Large intestine (tissue), 12 donors: ENCODE results near the gene SLC35D3. TPM values are rescaled to one million over a fixed set of nuclear protein-coding genes. Genes with fewer than 3 reads are reported as not detected.
A peak's percentile ranks its signal among the peaks of the same experiment; 100 is the strongest.
"Not testable (repeated sequence)": the region's sequence is repeated elsewhere in the genome, so short reads cannot be mapped to it uniquely, and the experiment has no call there.

Experiments used
- DNase-seq, 2 donors: peaks; one replicate each; pipeline versions ENCODE4 v3.0.0 to v3.0.0-alpha.2; 2013
- H3K27ac ChIP-seq: one replicate; pipeline ENCODE4 v1.5.1; 2013; ENCODE audit warnings: low read length
- H3K27me3 ChIP-seq: 2 replicates; pipeline ENCODE4 v1.6.1; 2013; ENCODE audit warnings: low read length; ENCODE audit not compliant: control insufficient read depth, insufficient read depth
- H3K36me3 ChIP-seq: 2 replicates; pipeline ENCODE4 v1.6.1; 2013; ENCODE audit warnings: low read length; ENCODE audit not compliant: control insufficient read depth, insufficient read depth
- H3K4me1 ChIP-seq: one replicate; pipeline ENCODE4 v1.6.1; 2013; ENCODE audit warnings: low read length; ENCODE audit not compliant: control insufficient read depth, insufficient read depth
- H3K4me3 ChIP-seq: one replicate; pipeline ENCODE4 v1.5.1; 2013; ENCODE audit warnings: low read length
- H3K9me3 ChIP-seq: one replicate; pipeline ENCODE4 v1.6.1; 2013; ENCODE audit warnings: mild to moderate bottlenecking, low read depth, low read length, moderate library complexity; ENCODE audit not compliant: control insufficient read depth
- WGBS: methylation state at CpG from one replicate; pipeline ENCODE4 v1.1.5; 2013; ENCODE audit warnings: low lambda C conversion rate; ENCODE audit not compliant: insufficient coverage; 5-methylcytosine and 5-hydroxymethylcytosine counted together
- long read RNA-seq, 11 donors: transcript quantifications; one replicate each; lab custom pipeline, GENCODE V29; 2026
- polyA plus RNA-seq: library from polyadenylated mRNA; unstranded; fragments of 120-200 nt; gene quantifications from one replicate; pipeline ENCODE4 v1.2.1, GENCODE V29; 2013

The SLC35D3 gene
- 0.49 TPM for polyA plus RNA-seq
- long read RNA-seq, donor 1 = 0 reads
- long read RNA-seq, donor 2 = 0 reads
- long read RNA-seq, donor 3 = 0 reads
- long read RNA-seq, donor 4 = 0 reads
- long read RNA-seq, donor 5 = 0 reads
- long read RNA-seq, donor 6 = 0 reads
- long read RNA-seq, donor 7 = 0 reads
- long read RNA-seq, donor 8, partial matches to known transcripts = 0 of 1 reads
- long read RNA-seq, donor 8, other reads (novel, unspliced or antisense) = 0 of 1 reads
- long read RNA-seq, donor 9 = 0 reads
- long read RNA-seq, donor 10 = 0 reads
- long read RNA-seq, donor 11 = 0 reads

DNA sequence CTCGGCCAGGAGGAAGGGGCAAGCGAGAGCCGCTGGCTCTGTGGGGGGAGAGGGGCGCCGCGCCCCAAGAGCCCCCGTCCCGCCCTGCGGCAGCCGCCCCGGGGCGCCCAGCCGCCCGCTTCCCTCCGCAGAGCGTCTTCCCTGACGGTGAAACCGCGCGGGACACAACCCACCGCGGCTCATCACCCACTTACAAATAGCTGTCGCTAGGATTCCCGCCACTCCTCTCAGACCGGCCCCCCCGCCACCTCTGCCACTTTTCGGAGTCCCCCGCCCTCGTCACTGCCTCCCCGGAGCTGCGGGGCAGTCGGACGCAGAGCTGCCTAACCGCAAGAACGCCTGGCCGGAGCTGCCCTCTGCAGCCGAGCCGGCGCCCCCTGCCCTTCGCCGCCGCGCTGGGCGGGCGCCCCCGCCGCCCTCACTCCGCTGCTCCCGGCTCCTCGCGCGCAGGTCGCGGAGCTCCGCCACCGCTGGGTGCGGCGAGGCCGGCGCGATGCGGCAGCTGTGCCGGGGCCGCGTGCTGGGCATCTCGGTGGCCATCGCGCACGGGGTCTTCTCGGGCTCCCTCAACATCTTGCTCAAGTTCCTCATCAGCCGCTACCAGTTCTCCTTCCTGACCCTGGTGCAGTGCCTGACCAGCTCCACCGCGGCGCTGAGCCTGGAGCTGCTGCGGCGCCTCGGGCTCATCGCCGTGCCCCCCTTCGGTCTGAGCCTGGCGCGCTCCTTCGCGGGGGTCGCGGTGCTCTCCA is at the start of gene SLC35D3:
SLC35D3 (plus strand) TSS at position 366 of the 749 bp plus-strand sequence; CDS start at position 494, 128 bp downstream.
- peak in 1 of 2 donors; percentile 45 for DNase-seq
- H3K9me3 ChIP-seq = peaks cover 5% of the 10 kb centered on the region
- H3K27ac ChIP-seq = no peak within 1 kb of the TSS
- no CpG with 5 or more reads among the region's 86 CpGs for WGBS
- peak within 1 kb of the TSS; percentile 48 for H3K4me3 ChIP-seq
- peaks cover 64% of the 10 kb centered on the region for H3K27me3 ChIP-seq
- H3K4me1 ChIP-seq = peaks cover 21% of the 10 kb centered on the region
- no peaks in the 10 kb centered on the region for H3K36me3 ChIP-seq

DNA sequence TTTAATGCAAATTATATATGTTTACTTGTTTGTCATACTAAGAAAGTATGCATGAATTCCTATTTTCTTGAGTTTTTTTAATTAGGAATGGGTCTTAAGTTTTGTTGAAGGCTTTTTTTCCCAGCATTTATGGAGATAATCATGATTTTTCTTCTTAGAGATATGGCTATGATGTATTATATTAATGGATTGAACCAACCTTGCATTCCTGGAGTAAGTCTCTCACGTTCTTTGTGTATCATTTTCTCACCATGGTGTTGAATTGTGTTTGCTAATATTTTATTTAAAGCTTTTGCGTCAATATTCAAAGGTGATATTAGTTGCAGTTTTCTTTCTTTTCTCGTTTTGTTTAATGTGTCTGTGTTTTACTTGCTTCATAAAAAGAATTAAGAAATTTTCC is 48.4 kb upstream of the SLC35D3 start:
- Histone ChIP-seq H3K4me3 (no peak overlapping the region), H3K27ac (no peak overlapping the region), H3K36me3 (peaks cover 3% of the 10 kb centered on the region), H3K9me3 (peaks cover 9% of the 10 kb centered on the region), H3K27me3 (no peaks in the 10 kb centered on the region), H3K4me1 (no peaks in the 10 kb centered on the region)
- peak in 1 of 2 donors; percentile 17 for DNase-seq
- WGBS = 100% methylated on average over 3 of the region's 3 CpGs

DNA sequence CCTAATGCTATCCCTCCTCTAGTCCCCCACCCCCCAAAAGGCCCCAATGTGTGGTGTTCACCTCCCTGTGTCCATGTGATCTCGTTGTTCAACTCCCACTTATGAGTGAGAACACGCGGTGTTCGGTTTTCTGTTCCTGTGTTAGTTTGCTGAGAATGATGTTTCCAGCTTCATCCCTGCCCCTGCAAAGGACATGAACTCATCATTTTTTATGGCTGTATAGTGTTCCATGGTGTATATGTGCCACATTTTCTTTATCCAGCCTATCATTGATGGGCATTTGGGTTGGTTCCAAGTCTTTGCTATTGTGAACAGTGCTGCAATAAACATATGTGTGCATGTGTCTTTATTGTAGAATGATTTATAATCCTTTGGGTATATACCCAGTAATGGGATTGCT is 45.6 kb upstream of the SLC35D3 start:
- H3K4me1 ChIP-seq, H3K4me3 ChIP-seq, H3K27ac ChIP-seq, H3K9me3 ChIP-seq, H3K27me3 ChIP-seq, DNase-seq, H3K36me3 ChIP-seq: not testable (repeated sequence)
- WGBS = no CpG with 5 or more reads among the region's 4 CpGs

DNA sequence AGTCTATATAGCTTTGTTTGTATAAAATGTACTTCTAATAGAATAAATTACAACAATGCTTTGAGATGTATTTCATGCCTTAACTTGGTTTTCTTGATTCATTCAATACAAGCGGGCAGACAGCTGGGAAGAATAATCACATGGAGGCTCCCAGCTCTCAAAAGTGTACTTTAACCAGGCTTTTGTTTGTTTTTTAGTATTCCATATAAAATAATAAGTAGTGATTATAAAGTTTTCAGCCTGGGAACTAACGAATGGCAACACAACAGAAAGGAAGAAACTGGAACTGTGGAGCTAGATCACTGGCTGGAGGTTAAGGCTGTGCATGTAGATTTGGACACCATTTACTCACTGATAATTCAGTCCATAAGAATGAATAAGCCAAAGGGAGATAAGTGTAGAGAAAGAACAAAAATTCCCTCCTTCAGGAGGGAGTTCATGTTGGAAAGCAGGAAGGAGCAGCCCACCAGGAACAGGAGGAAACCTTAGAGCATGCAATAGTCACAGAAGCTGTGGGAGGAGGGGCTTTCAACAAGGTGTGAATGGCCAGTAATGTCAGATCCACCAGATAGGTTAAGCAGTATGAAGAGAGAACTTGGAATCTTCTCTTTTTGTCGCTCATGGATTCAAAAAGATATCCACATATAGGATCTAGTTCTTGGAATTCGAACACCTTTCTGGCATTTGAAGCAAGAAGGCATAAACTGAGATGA is 41.2 kb upstream of the SLC35D3 start:
- 93% methylated on average over 3 of the region's 4 CpGs for WGBS
- Histone ChIP-seq H3K9me3 (no peaks in the 10 kb centered on the region), H3K4me1 (no peaks in the 10 kb centered on the region), H3K4me3 (no peak overlapping the region), H3K36me3 (no peaks in the 10 kb centered on the region), H3K27ac (no peak overlapping the region), H3K27me3 (no peaks in the 10 kb centered on the region)
- DNase-seq = no peak

- Histone ChIP-seq H3K4me3 (no peak overlapping the region), H3K9me3 (no peaks in the 10 kb centered on the region), H3K27ac (no peak overlapping the region), H3K4me1 (no peaks in the 10 kb centered on the region), H3K36me3 (no peaks in the 10 kb centered on the region), H3K27me3 (no peaks in the 10 kb centered on the region)
- no peak for DNase-seq
- WGBS = no CpG with 5 or more reads among the region's 3 CpGs
These were observed 36.0 kb upstream of the SLC35D3 start for GRCh38 chr6:136886091-136886490.

DNA sequence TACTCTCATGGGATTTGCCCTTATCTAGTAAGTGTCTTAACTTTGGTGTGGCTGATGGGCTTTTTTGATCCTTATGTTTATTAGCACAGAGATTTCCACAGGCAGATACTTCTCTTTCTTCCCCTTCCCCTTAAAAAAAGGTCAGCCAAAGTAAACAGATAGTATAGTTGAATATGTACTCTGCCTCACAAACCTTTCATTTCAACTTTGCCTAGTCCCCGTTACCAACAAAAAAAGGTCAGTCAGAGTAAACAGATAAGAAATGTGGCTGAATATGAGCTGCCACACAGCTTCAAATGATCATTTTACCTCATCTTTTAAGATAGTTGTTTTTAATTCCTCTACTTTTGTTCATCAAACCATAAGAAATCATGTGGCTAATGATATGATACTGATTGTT is 34.1 kb upstream of the SLC35D3 start:
- H3K4me3 ChIP-seq = no peak overlapping the region
- WGBS = no CpG with 5 or more reads among the region's 1 CpG
- no peaks in the 10 kb centered on the region for H3K9me3 ChIP-seq
- DNase-seq = no peak
- no peaks in the 10 kb centered on the region for H3K27me3 ChIP-seq
- no peaks in the 10 kb centered on the region for H3K4me1 ChIP-seq
- peaks cover 2% of the 10 kb centered on the region for H3K36me3 ChIP-seq
- H3K27ac ChIP-seq = no peak overlapping the region

DNA sequence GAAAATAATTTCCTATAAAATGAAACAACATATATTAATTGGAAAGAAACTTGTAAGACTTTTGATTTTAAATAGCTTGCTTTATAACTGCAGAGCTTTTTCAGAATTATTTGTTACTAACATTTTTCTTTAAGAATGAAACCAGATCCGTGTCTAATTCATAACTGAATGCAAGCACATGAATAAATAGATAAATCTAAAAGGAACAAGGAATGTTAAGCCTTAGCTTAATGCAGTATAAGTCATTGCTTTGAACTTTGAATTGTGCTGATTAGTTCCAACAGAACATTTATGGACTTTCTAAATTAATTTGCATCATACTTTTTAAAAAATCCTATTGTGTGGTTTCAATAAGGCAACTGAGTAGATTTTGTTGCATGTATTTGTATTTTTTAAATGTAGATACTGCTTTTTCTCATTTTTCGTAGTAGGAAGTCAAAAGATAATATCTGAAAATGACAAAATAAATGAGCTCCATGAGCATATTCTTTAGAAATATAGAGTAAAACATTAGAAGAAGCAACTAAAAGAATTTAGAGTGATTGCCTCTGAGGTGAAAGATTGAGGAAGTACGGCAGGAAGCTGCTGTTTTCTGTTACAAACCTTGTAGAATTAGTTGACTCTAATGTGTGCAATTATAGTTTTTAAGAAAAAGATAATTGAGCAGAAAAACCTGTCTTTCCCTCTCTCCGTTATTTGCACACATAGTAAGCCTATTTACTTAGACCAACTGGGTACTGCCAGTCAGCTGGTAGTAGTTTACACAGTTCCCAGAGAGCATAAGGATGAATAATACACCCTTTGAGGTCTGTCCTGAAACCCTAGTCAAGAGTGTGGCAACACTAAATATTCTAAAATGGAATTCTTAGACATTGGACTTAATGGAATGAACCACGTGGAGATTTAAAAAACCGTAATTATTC is 32.6 kb upstream of the SLC35D3 start:
- Histone ChIP-seq H3K27me3 (no peaks in the 10 kb centered on the region), H3K4me3 (no peak overlapping the region), H3K27ac (no peak overlapping the region), H3K4me1 (no peaks in the 10 kb centered on the region), H3K9me3 (no peaks in the 10 kb centered on the region), H3K36me3 (peaks cover 2% of the 10 kb centered on the region)
- 70% methylated on average over 3 of the region's 6 CpGs for WGBS
- no peak for DNase-seq

DNA sequence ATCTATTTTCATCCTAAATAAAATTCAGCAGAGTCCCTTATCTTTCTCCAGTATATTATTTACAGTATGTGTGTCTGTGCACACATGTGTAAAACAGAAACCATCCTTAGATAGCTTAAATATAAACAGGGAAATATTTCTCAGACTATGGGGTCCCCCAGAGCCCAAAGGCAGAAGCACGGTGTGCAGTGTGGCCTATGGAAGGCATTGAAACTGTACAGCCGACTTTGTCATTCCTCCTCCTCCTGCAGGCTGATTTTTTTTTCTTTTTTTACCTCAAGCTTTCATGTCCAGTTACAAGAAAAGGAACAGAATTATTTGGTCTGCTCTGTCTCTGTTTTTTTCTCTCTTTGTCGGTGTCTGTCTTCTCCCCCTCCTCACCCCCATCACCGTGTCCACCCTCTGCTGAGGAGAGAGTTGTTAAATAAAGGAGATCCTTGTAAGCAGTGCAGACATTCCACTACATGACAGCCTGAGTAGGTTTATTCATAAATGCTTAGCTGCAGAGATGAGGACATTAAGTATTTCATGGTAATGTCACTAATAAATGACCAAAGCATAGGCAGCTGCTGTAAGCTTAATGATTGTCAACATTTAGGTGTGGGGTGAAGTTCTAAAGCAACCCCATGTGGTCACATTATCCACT is 31.8 kb upstream of the SLC35D3 start:
- H3K9me3 ChIP-seq = no peaks in the 10 kb centered on the region
- no peaks in the 10 kb centered on the region for H3K27me3 ChIP-seq
- H3K4me1 ChIP-seq = no peaks in the 10 kb centered on the region
- no peak for DNase-seq
- WGBS = 50% methylated on average over 2 of the region's 4 CpGs
- H3K27ac ChIP-seq = no peak overlapping the region
- H3K36me3 ChIP-seq = peaks cover 2% of the 10 kb centered on the region
- H3K4me3 ChIP-seq = no peak overlapping the region

GRCh38 chr6:136890986-136891385 is 31.1 kb upstream of the SLC35D3 start:
- no peaks in the 10 kb centered on the region for H3K9me3 ChIP-seq
- no peaks in the 10 kb centered on the region for H3K27me3 ChIP-seq
- H3K27ac ChIP-seq = no peak overlapping the region
- 93% methylated on average over 2 of the region's 3 CpGs for WGBS
- no peak overlapping the region for H3K4me3 ChIP-seq
- peaks cover 2% of the 10 kb centered on the region for H3K36me3 ChIP-seq
- no peaks in the 10 kb centered on the region for H3K4me1 ChIP-seq
- DNase-seq = no peak
